GM23338 (cell line): ENCODE data around the gene DOCK3. TPM values are rescaled to one million over a fixed set of nuclear protein-coding genes. Genes with fewer than 3 reads are reported as not detected.

Source experiments
- ATAC-seq: fragments of 200-7000 bp; cut with Tn5 transposase; 3 replicates; pipeline ENCODE4 v1.9.1; 2020
- DNase-seq: peaks from one replicate; pipeline ENCODE4 v3.0.0-alpha.2; 2015; ENCODE audit warnings: low spot score
- H2AFZ ChIP-seq: fragments of 200-600 bp; sonication (generic); 2 replicates; pipeline ENCODE4 v1.8.0; 2016; ENCODE audit warnings: antibody characterized with exemption, mild to moderate bottlenecking, moderate library complexity
- H3F3A ChIP-seq: fragments of 200-600 bp; sonication (generic); replicated peaks from 2 replicates; pipeline ENCODE4 v1.8.0; 2017; ENCODE audit warnings: antibody characterized with exemption, mixed run types, low read depth
- H3K27ac ChIP-seq: fragments of 200-600 bp; sonication (generic); 2 replicates; pipeline ENCODE4 v1.6.1; 2016; ENCODE audit warnings: low read depth
- H3K27me3 ChIP-seq: fragments of 200-600 bp; sonication (generic); 2 replicates; pipeline ENCODE4 v1.8.0; 2016; ENCODE audit warnings: mild to moderate bottlenecking, mixed run types, moderate library complexity; ENCODE audit not compliant: insufficient read depth
- H3K36me3 ChIP-seq: fragments of 200-600 bp; sonication (generic); 2 replicates; pipeline ENCODE4 v1.8.0; 2016; ENCODE audit warnings: mild to moderate bottlenecking; ENCODE audit not compliant: insufficient read depth
- H3K4me1 ChIP-seq: fragments of 200-600 bp; sonication (generic); 2 replicates; pipeline ENCODE4 v1.8.0; 2016; ENCODE audit warnings: mild to moderate bottlenecking, moderate library complexity; ENCODE audit not compliant: insufficient read depth
- H3K4me2 ChIP-seq: fragments of 200-600 bp; sonication (generic); 2 replicates; pipeline ENCODE4 v1.7.1; 2017; ENCODE audit warnings: mixed run types
- H3K4me3 ChIP-seq: fragments of 200-600 bp; sonication (generic); 2 replicates; pipeline ENCODE4 v1.6.1; 2016; ENCODE audit warnings: mixed run types
- H3K79me2 ChIP-seq: fragments of 200-600 bp; sonication (generic); replicated peaks from 2 replicates; pipeline ENCODE4 v1.8.0; 2017; ENCODE audit warnings: mild to moderate bottlenecking; ENCODE audit not compliant: insufficient read depth
- H3K9me2 ChIP-seq: fragments of 200-600 bp; sonication (generic); 2 replicates; pipeline ENCODE4 v1.8.0; 2017; ENCODE audit not compliant: insufficient read depth
- H4K20me1 ChIP-seq: fragments of 200-600 bp; sonication (generic); replicated peaks from 2 replicates; pipeline ENCODE4 v1.8.0; 2017; ENCODE audit warnings: mild to moderate bottlenecking; ENCODE audit not compliant: insufficient read depth
- H3K27ac Mint-ChIP-seq: 2 replicates; pipeline ENCODE4 v1.8.0; 2020; ENCODE audit warnings: inconsistent platforms, mild to moderate bottlenecking, moderate library complexity, mixed read lengths
- H3K27me3 Mint-ChIP-seq: 3 replicates; pipeline ENCODE4 v1.8.0; 2022; ENCODE audit warnings: low read depth, mild to moderate bottlenecking, moderate library complexity, mixed read lengths, inconsistent platforms; ENCODE audit not compliant: insufficient read depth, poor library complexity
- H3K36me3 Mint-ChIP-seq: 3 replicates; pipeline ENCODE4 v1.8.0; 2021; ENCODE audit warnings: low read depth, mild to moderate bottlenecking, inconsistent platforms, moderate library complexity, mixed read lengths
- H3K4me1 Mint-ChIP-seq: 3 replicates; pipeline ENCODE4 v1.8.0; 2020; ENCODE audit warnings: mild to moderate bottlenecking, inconsistent platforms, mixed read lengths
- H3K4me3 Mint-ChIP-seq: 3 replicates; pipeline ENCODE4 v1.8.0; 2021; ENCODE audit warnings: moderate library complexity, mild to moderate bottlenecking, inconsistent platforms, mixed read lengths
- H3K9me3 Mint-ChIP-seq: 3 replicates; pipeline ENCODE4 v1.8.0; 2020; ENCODE audit warnings: moderate library complexity, mild to moderate bottlenecking, inconsistent platforms, mixed read lengths
- ETS1 ChIP-seq: IDR thresholded peaks from 2 replicates; pipeline ENCODE4 v1.6.1; 2016; ENCODE audit warnings: antibody characterized with exemption
- STAT1 ChIP-seq: IDR thresholded peaks from one replicate; pipeline ENCODE4 v1.6.1; 2016; ENCODE audit warnings: antibody characterized with exemption; ENCODE audit not compliant: unreplicated experiment
- ZNF331 ChIP-seq: fragments of 250-450 bp; sonication (Bioruptor Pico); IDR thresholded peaks from 2 replicates; pipeline ENCODE4 v1.5.0; 2020; ENCODE audit warnings: low read depth, mild to moderate bottlenecking, moderate library complexity
- ZNF462 ChIP-seq: fragments of 250-450 bp; sonication (Bioruptor Pico); IDR thresholded peaks from 2 replicates; pipeline ENCODE4 v1.5.0; 2020; ENCODE audit warnings: mild to moderate bottlenecking, moderate library complexity
- polyA plus RNA-seq: library from polyadenylated mRNA; unstranded; fragments of >200 nt; fragmentation: Nextera tagmentation; extraction: Ambion mirVana; gene quantifications from 2 replicates; pipeline ENCODE4 v1.2.1, GENCODE V29; 2016
- total RNA-seq: library from RNA; depleted of rRNA; stranded (reverse); fragments of >200 nt; shearing (Covaris generic); gene quantifications from 2 replicates; pipeline ENCODE4 v1.2.3, GENCODE V29; 2014

The DOCK3 gene
- total and polyA plus RNA-seq, 2 experiments from 2014 or later, result 2.4 to 5.6 TPM

GRCh38 chr3:50658416-50658815 lies 16.3 kb upstream of the DOCK3 start (continued):
- no peak for TF ChIP-seq ETS1

GRCh38 chr3:50658831-50659230 lies 15.9 kb upstream of the DOCK3 start:
- DNase-seq (no peak), ATAC-seq (no peak)
- H2AFZ ChIP-seq, result no peak overlapping the region
- TF ChIP-seq ZNF462 (CRISPR knock-in tag), result no peak
- no peak for TF ChIP-seq STAT1
- TF ChIP-seq ZNF331 (CRISPR knock-in tag), result no peak
- no peaks in the 10 kb centered on the region for H3F3A ChIP-seq
- H3K79me2 ChIP-seq, result no peaks in the 10 kb centered on the region
- no peaks in the 10 kb centered on the region for H3K36me3 Mint-ChIP-seq
- H3K9me2 ChIP-seq, result no peaks in the 10 kb centered on the region; the same call in 1 of the 2 replicates
- no peak overlapping the region for H3K4me2 ChIP-seq
- no peaks in the 10 kb centered on the region for H3K36me3 ChIP-seq
- peaks cover 4% of the 10 kb centered on the region for H3K27me3 Mint-ChIP-seq
- no peaks in the 10 kb centered on the region for H3K4me1 Mint-ChIP-seq
- H3K4me3 Mint-ChIP-seq, result no peak overlapping the region
- no peak overlapping the region for H3K27ac ChIP-seq
- no peaks in the 10 kb centered on the region for H4K20me1 ChIP-seq
- no peaks in the 10 kb centered on the region for H3K27me3 ChIP-seq
- H3K4me3 ChIP-seq, result no peak overlapping the region
- H3K4me1 ChIP-seq, result no peaks in the 10 kb centered on the region
- H3K9me3 Mint-ChIP-seq, result no peaks in the 10 kb centered on the region
- H3K27ac Mint-ChIP-seq, result no peak overlapping the region
